GM21528 (cell line): Measurements from ENCODE around the gene MDN1.
"Not testable (repeated sequence)": the region's sequence is repeated elsewhere in the genome, so short reads cannot be mapped to it uniquely, and the experiment has no call there.

Experiments
- ATAC-seq: cut with Tn5 transposase; IDR thresholded peaks from one replicate; pipeline ENCODE4 v1.9.1; 2021; ENCODE audit warnings: mild to moderate bottlenecking, moderate library complexity; ENCODE audit not compliant: unreplicated experiment, low FRiP score

Gene MDN1

DNA sequence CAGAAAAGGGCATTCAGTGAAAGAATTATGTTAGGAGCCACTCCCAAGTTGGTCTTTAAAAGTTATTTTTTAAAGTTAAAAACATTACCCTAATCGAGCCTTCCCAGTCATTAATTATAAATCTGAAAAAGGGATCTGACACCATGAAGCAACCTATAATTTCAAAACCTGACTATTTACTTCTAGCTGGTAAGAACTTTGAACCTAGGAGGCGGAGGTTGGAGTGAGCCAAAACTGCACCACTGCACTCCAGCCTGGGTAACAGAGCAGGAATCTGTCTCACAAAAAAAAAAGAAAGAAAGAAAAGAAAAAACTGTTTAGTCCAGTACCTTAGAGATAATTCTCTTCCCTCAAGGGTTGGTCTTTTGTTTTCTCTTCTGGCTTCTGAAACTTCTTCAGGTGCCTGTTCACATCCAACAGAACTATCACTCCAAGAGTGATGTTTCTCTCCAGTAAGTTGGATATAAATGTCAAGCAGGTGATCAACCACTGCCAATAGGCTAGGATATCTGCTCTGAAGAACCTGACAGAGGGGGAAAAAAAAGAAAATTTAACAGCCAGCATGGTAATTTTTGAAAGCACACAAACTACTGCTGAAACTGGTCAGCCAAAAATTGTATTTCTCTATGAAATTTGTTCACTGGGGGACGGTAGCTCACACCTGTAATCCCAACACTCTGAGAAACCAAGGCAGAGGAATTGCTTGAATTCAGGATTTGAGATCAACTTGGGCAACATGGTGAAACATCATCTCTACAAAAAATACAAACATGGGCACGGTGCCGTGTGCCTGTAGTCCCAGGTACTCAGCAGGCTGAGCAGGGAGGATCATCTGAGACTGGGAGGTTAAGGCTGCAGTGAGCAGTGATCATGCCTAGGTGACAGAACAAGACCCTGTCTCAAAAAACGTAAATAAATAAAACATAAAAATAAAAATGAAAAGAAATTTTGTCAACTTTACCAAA lies 38.2 kb downstream of the MDN1 start:
- no peak for ATAC-seq

DNA sequence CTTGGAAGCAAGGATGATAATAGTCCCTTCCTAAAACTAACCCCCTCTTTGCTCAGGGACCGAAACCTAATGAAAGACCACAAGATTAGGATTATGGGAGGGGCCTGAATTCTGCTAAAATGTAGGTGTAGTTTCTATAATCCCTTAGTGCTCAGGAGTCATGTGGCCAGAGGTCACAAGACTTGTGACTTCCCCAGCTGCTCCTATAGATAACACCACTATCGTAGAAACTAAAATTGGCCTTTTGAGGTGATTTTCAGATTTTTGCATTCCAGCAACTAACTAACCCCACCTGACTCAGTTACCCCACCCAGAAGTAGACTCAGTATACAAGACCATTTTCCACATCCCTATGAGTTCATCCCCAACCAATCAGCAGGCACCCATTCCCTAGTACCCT lies 42.1 kb downstream of the MDN1 start:
- ATAC-seq, result no peak

DNA sequence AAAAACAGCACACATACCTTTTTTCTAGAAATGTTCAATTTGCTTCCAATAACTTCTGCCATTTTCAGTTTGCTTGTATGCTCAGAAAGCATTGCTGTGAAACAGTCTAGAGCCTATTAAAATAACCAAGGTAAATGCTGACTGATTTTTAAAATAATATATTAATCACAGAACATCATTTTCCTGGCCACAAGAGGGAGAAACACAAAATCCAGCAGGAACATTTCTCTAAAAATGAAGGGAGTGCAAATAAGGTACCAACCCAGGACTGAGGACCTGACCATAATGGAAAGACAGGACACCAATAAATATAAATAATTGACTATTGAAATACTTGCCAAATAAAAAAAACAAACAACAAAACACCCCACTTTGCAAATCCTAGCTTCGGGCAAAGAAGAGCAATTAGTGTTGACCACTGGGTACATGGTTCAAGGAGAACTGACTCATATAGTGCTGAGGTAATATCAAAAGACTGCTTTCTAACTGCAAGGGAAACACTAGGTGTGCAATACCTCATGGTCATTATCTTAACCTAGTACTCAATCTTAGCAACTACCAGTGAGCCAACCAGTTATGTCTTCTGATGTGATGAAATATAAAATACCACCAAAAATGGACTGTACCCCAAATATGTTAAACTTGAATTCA lies 42.9 kb downstream of the MDN1 start:
- no peak for ATAC-seq

DNA sequence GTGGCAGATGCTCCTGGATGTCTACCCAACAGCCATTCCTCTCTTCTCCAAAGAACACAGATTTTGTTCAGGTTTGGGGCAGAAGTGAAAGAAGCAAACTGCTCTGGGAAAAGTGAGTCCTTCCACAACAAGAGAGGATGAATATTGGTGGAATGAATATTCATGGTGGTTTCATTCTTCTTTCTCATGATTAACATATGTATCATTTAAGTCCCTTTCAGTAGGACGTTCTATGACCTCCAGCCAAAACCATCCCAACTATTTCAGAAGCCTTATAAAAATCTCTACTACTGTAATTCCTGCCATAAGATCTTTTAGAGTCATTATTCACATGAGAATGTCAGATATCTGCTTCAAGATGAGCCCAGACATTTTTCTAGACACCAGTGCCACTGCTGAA lies 44.4 kb downstream of the MDN1 start:
- no peak for ATAC-seq

DNA sequence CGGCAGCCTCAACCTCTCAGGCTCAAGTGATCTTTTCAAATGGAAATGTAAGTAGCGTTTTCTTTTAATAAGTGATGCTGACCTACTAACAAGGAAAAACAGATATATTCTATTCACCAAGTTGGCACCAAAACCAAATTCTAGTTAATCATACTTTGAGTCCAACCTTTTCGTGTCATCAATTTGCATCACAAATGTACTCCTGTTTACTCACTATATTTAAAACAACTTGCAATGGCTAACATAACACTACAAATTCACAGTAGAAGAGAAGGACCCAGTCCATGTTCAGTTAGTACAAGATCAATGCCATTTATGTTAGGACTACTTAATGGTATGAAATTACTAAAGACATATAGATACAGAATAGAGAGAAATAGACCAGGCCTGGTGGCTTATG lies 50.0 kb downstream of the MDN1 start:
- ATAC-seq, result no peak

DNA sequence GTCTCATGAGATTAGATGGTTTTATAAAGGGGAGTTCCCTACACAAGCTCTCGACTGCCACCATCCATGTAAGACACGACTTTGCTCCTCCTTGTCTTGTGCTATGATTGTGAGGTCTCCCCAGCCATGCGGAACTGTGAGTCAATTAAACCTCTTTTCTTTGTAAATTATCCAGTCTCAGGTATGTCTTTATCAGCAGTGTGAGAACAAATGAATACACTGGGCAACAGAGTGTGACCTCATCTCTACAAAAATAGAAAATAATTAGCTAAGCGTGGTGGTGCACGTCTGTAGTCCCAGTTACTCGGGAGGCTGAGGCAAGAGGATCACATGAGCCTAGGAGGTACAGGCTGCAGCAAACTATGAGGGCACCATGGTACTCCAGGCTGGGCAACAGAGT lies 51.3 kb downstream of the MDN1 start:
- ATAC-seq, result no peak

DNA sequence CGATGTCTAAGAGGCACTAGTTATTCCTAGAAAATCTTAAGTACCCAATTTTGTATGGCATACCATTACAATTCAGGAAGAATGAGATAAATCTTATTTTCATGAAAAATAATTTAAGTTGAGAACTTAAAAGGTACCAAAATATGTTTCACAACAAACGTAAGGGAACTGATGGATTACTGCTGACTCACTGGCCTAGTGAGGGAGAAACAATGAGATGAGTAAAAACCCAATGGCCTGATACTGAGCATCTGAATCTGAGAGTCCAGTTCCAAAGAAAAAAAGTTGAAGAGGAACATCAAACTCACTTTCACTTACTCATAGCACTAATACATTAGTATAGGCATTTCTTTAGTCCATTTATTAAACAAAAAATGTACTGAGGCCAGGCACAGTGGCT lies 56.0 kb downstream of the MDN1 start:
- ATAC-seq, result no peak

DNA sequence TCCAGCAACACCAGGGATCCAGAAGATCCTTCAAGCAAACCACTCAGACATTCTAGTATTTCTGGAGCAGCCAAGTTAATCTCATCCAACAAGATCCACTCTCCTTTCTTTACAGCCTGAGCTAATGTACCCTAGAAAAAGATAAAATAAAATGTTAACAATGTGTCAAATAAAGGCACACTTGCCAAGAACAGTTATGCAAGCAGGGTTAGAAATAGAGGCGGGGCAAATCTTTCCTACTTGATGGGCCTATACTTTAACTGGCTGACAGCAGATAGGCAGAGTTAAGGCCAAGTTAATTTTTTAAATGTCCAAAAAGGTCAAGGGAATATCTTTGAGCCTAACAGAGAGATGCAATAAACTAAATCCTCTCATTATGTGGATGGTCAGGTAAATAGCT lies 60.8 kb downstream of the MDN1 start:
- ATAC-seq, result no peak

DNA sequence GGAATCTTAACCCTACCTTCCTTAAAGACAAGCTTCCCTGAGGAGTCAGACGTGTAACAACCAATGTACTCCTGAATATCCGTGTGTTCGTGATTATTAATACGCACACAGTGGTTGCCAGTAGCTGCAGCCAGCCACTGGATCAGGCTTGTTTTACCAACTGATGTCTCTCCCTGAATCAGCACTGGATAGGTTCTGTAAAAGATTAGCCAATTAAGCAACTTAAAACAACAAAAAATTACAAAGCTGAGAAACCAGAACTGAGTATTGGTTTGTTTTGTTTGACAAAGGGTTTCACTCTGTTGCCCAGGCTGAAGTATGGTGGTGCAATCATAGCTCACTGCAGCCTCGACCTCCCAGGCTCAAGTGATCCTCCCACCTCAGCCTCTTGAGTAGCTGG lies 69.3 kb downstream of the MDN1 start:
- no peak for ATAC-seq

DNA sequence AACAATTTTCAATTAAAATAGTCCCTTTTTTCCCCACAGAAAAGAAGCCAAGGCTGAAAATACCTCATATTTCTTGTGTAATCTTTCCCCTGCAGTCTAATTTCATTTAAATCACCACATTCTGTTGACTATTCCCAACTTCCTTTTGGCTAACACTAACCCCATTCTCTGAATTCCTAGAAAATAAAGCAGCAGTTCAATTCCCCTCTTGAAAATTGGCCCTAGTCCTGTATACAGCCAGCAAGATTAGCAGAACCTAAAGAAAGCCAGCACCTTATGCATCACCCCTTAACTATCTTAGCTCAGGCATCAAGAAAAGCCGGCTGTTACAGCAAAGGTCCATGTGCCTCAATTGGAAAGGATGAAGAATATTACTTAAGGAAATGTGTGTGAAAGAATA lies 69.7 kb downstream of the MDN1 start:
- no peak for ATAC-seq

DNA sequence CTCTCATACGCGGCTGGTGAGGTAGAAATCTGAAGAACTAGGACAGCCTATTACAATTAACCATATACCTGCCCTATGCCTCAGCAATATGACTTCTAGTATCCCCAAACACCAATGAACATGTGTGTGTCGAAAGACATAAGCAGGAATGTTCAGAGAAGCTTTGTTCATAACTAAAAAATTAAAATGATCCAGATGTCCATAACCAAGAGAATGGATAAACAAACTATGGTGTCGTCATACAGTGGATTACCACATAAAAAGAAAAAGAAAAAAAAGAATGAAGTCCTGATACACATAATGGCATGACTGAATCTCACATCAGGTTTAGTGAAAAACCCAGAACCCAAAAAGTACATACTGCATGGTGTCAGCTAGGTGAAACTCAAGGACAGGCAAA lies 73.9 kb downstream of the MDN1 start:
- ATAC-seq, result no peak

DNA sequence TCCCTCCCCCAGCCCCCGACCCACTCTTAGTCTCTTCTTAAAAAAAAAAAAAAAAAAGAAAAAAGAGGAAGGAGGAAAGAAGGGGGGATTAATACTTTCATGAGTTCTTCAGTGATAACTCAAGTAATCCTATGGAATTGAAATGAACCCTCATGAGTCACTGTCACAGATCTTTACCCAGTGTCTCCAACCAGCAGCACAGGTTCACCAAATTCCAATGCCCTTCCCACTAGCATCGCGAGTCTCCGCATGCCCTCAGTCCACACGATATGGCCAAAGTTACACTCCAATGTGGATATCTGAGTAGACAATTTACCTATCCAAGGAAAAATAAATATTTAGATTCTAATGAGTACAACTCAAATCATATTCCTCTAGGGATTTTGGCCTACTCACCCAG lies 74.5 kb downstream of the MDN1 start:
- no peak for ATAC-seq

DNA sequence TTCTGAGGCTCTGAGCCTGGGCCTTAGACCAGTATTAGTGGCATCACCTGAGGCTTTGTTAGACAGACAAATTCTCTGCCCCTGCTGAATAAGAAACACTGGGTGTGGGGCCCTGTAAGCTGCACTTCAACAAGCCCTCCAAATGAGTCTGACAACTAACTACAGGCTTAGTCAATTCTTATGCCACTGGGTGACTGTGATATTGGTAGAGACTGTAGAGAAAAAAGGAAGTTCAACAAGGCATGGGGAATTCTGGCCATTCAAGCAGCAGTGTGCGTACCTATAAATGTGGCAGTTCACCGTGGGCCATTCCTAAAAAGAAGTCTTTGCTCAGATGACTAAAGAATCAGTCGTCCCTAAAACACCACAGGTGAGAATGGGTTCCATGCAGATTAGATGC lies 82.7 kb downstream of the MDN1 start:
- ATAC-seq, result no peak

DNA sequence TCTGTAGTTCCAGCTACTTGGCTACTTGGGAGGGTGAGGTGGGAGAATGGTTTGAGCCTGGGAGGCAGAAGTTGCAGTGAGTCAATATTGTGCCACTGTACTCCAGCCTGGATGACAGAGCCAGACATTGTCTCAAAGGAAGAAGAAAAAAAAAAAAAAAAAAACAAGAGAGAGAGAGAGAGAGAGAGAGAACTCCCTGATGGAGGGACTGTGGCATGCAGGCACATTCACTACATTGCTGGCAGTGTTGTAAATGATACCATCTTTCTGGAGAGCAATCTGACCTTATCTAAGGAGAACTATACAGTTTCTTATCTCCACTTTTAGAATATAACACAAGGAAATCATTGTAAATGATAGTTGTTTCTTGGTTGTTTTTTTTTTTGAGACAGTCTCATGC lies 85.1 kb downstream of the MDN1 start:
- ATAC-seq, result no peak

DNA sequence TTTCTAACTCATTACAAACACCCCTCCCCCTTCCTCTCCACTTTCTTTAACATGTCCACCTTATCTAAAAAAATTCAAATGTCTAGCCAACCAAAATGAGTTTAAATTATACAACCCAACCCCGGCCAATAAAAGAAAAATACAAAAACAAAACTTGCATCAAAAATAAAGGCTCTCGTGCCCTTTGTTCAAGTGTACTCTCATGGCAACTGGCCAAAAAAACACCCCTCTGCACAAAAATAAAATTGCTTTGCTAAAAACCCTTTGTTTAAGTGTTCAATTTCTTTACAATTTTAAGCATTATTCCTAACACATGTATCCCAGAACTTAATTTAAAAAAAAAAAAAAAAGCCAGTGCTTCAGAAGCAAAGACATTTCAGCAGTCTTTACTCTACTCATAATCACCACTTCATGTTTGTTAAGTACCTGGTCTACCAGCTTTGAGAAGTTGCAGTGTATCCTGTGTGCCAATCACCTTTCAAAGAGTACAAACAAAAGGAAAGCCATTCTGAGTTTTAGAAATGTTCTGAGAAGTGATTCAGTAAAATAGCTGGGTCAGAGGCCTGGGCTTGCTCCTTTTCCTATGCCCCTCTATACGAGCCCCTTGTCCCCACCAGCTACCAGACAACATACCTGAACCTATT lies 87.5 kb downstream of the MDN1 start:
- ATAC-seq, result no peak

DNA sequence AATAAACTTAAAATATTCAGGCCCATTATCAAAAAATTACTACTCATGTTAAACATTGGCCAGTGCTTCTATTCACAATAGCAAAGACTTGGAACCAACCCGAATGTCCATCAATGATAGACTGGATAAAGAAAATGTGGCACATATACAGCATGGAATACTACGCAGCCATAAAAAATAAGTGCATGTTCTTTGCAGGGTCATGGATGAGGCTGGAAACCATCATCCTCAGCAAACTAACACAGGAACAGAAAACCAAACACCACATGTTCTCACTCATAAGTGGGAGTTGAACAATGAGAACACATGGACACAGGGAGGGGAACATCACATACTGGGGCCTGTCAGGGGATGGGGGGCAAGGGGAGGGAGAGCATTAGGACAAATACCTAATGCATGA lies 88.3 kb downstream of the MDN1 start:
- ATAC-seq, result not testable (repeated sequence)

DNA sequence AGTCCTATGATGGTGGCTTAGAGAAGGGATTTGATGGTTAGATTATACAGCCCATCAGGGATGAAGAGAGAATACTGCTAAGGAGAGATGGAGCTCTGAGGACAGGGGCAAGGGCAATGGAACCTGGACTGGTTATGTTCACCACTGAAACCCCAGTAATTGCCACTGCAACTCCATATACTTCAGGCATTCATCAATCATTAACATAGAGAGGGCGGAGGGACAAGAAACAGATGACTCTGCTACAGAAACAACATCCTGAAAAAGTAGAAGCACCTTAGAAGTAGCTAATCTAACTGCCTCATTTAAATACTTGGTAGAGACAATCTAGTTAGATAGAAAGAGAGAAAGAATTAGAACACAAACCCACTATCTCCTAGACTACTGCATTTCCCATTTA lies 89.8 kb downstream of the MDN1 start:
- peak; percentile 66 for ATAC-seq

DNA sequence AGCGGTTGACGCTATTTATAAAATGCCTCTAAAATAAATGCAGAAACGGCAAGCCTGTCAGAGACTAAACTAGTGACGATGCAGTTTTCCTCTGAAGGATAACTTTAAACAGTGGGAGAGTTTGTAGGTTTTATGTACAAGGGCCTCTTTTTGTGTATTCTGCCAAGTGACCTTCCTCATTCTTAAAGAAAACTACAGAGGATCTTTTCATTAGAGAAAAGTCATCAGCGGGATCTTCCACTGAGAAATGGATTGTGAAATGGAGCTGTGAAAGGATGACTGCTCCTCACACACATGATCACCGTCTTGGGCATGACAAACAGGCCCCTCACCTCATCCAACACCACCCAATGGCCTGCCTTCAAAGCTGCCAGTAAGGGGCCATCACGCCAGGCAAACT lies 92.1 kb downstream of the MDN1 start:
- ATAC-seq, result no peak

DNA sequence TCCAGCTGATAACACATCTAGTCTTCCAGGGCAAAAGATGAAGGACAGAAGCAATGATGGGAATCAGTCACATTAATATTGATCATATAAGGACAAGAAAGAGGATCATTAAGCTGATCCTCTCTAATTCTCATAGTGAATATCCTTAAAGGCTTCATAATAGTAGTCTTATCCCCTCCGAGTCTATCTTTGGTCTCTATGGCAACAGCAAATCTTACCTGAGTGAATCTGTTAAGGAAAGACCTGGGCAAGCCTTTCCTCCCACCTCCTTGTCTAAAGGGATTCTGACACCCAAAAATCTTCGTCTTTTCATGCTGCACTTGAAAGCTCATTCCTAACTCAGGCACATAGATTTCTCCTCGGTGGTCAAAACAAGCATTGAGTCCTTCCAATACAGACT lies 94.6 kb downstream of the MDN1 start:
- no peak for ATAC-seq

DNA sequence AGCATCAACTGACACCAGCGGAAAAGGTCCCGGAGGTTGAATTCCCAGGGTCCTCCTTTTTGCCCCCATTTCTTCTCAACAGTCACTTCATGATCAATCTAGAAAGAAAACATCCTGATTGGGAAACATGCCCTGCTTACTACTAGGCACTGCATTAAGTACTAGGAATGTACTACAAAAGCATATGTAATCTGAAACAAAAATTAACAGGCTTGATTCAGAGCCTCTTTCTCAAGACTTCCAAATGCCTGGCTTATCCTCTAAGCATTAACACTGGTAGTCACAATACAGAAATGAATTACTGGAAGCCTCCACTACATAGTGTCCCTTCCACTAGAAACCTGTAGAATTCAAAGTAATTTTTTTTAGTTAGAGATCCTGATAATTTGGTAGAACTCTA lies 96.5 kb downstream of the MDN1 start:
- no peak for ATAC-seq

DNA sequence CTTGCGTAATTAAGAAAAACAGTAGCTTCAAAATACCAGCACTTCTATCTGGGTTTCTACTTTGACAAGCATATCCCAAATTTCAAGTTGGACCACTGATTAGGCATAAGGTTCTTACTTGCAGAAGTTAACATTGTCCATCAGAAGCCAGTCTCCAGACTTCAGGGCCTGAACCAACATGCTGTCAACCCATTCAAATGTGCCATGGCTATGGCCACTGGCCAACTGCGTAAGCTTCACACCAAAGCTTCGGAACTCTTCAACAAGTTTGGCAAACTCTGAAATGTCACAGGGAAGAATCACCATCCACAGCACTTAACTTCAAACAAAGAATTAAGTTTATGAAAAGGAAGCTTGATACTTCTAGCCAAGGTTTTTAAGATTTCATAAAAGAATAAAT lies 103.1 kb downstream of the MDN1 start:
- no peak for ATAC-seq

DNA sequence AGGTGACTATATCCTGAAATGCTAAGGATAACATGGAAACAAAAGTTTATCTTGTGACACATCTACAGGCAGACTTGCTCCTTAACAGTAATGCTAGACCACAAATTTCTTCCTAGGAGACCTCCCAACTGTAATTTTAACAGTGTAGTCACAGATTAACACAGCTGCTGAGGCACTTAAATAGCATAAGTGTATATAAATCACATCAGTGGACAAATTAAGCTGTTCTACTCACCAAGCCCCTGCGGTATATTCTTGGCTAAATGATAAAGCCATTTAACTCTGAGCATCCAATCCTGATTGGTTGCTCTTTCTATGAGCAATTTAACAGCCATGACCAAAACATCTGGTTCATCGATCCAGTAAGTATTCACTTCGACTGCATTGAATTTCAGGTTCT lies 107.8 kb downstream of the MDN1 start:
- no peak for ATAC-seq
